GM19023 (cell line): ENCODE results near the gene ODAD3.
"Not testable (repeated sequence)": the region's sequence is repeated elsewhere in the genome, so short reads cannot be mapped to it uniquely, and the experiment has no call there.

Experiments
- ATAC-seq: cut with Tn5 transposase; IDR thresholded peaks from one replicate; pipeline ENCODE4 v1.9.1; 2021; ENCODE audit warnings: mild to moderate bottlenecking, moderate library complexity; ENCODE audit not compliant: unreplicated experiment

Gene ODAD3

DNA sequence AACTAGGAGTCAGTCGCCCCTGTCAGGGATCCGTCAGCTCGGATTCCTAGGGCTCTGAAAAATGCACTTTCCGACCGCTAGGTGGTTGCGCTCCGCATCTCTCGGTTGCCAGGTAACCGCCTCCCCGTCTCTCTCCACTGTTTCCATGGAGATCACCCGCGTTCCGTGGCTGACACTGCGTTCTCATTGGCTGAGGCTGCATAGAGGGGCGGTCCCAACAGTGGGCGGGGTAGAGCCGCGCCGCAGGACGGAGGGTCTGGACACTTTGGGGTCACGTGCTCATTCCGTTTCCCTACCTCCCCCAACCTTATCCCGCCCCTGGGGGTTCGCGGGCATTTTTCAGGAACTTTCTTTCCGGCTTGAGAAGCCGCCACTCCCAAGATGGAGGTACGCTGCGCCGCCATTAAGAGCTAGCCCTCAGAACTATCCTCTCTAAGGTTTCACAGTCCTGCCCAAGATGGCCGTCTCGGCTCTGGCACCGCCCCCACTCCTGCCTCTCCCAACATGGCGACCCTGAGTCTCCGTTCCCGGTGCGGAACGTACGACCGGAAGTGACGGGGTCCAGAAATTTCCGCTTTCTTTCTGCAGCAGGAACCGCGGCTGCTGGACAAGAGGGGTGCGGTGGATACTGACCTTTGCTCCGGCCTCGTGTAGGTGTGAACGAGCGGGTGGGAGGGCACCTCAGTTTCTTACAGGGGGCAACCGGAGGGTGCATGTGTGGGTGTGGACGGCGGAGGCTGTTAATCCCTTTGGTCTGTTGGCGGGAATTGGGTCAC lies at the start of gene ODAD3, which contains the start of gene PRKCSH:
Gene ODAD3 (minus strand): TSS at position 65 of the 776 bp plus-strand sequence. CDS start 105 bp downstream, outside the sequence.
Gene PRKCSH (plus strand): TSS at position 579 of the 776 bp plus-strand sequence. CDS start 483 bp downstream, outside the sequence.
- peak; percentile 86 for ATAC-seq

DNA sequence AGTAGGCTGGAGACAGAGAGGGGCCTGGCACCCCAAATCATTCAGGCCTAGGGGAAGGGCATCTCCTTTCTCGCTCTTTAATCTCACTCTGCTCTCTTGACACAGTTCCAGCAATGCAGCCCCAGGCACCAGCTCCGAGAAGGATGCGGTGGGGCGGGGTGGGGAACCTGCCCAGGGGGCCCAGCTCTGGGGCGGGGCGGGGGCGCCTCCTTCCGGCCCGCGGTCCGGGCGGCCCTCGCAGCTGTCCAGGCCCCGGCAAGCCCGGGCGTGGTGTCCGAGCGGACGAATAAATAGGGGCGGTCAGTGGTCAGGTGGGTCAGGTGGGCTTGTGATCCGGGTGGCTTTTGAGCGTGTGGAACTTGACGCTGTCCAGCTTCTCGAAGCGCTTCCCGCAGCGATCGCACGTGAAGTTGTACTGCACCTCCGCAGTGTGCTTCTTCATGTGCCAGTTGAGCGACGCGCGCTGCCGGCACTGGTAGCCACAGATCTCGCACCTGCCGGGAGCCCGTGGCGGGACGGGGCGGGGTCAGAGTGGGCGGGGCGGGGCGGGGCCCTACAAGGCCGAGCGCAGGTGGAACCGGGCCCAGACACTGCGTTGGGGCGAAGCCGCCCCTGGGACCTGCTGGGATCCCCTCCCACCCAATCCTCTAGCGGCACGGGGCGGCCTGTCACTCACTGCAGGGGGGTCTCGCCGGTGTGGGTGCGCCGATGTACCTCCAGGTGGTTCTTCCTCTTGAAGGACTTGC lies 48.6 kb upstream of the ODAD3 start:
- ATAC-seq, result no peak

DNA sequence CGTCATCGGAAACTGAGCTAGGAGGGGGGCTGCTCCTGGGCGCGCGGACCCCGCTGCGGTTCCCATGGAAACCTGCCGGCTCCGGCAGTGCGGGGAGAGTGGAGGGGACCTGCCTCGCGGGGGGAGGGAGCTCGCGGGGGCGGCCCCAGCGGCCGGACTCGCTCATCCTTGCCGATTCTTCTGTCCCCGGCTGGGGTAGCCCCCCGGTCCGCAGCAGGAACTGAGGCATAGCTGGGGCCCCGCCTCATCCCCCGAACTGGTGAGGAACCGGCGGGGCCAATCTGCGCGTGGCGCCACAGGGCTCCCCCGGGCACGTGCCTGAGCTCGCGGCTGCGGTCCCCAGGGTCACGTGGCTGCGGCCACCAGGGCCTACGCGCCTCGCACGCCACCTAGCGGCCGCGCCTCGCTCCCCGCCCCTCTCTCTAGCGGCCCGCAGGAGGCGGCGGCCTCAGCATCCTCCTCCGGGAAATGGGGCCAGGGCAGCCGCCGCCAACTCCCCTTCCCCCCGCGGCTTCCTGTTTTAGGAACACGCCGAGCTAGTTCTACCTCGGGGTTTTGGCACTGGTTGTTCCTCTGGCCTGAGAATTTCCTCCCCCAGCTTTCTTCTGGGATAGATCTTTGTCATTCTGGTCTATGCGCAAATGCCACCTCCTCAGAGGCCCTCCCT lies 47.6 kb upstream of the ODAD3 start:
- peak; percentile 63 for ATAC-seq

GRCh38 chr19:11481534-11482383 lies 46.8 kb upstream of the ODAD3 start:
- peak; percentile 66 for ATAC-seq

- no peak for ATAC-seq
Measured at GRCh38 chr19:11480715-11481533, 46.0 kb upstream of the ODAD3 start, which contains the start of gene ELAVL3. Gene ELAVL3, minus strand, starts transcription at chr19:11481046. Its CDS starts 438 bp downstream, at chr19:11480608.

DNA sequence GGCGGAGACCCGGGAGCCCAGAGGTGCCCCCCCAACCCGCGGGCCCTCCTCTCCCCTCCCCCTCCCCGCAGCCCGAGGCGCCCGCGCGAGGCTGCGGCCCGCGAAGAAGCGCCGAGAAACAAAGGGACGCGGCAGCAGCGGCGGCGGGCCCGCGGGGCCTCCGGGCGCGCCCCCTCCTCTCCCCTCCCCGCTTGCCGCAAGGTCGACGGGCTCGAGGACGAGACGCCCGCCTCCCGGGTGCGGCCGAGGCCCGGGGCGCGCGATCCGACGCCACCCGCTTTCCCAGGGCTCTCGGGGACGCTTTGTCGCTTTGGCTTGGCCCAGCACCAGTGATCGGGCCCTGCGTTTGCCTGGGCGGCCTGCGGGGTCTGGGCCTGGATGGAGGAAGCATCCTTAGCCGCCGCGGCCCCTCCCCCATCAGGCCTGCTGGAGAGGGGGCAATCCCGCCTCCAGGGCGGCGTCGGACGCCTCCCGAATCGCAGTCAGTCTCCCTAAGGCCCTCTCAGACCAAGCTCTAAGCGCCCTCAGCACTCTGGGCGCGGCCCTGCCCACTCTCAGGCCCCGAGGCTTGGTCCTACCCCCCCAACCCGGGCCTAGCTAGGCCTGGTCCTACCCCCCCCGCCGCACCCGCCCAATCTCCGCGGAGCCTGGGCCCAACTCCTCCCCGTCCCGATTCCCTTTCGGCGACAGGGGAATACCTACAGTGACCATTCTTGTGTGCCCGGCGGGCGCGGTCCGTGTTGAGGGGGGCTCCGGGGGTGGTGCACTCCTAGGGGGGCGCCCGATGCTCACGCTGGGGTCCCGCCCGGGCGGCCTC lies 45.2 kb upstream of the ODAD3 start:
- no peak for ATAC-seq

DNA sequence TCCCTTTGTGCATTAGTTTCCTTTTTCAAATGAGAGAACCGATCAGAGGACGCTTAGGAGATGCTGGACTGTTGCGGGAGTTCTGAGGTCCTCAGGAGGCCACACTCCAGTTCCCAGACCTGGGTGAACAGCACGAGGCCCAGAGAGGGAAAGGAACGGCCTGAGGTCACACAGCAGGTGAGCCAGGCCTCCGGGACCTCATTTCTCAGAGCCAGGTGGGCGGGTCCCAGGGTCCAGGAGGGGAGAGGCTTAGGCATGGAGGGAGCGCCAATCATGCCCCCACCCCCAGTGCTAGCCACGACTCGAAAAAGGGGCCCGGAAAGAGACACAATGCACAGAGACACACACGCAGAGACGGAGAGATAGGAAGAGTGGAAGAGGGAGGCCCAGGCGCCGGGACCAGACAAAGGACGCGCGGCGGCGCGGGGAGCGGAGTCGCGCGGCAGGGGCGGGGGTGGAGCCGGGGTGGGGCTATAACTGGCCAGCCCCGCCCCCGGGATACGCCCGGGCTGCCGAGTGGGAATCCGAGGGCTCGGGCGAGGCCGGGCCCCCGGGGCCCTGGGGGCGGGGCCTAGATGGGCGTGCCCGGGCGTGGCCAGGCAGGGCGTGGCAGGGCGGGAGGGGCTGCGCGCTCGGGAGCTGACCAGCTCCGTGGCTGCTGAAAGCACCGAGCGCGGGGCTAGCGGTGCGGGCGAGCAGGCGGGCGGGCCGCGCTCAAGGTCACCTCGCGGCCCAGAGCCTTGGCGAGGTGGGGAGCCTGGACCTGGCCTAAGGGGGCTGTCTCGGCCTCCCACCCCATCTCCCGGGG lies 44.4 kb upstream of the ODAD3 start:
- no peak for ATAC-seq

- no peak for ATAC-seq
Measured at GRCh38 chr19:11478167-11479089, 43.5 kb upstream of the ODAD3 start.

DNA sequence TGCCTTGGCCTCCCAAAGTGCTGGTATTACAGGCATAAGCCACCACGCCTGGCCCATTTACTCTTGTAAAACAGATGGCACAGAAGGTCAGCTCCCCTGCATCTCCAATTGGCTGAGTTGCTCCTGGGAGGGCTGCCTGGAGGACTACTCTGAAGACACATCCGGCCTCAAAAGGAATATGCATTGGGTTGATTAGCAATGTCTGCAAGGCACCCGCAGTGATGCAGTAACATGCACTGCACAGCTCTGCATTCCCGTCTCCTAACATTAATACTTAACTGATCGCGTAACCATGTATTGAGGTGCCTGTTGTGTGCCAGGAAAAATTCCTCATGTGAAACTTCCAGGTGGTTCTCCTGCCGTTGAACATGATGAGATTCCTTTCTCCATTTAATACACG lies 40.9 kb upstream of the ODAD3 start:
- no peak for ATAC-seq

DNA sequence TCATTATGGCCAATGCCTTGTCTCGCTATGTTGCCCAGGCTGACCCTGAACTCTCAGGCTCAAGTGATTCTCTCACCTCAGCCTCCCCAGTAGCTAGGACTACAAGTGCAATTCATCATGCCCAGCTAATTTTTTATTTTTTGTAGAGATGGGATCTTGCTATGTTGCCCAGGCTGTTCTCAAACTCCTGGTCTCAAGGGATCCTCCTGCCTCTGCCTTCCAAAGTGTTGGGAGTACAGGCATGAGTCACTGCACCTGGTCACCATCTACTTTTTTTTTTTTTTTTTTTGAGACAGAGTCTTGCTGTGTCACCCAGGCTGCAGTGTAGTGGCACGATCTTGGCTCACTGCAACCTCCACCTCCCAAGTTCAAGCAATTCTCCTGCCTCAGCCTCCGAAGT lies 40.4 kb upstream of the ODAD3 start:
- ATAC-seq, result not testable (repeated sequence)

GRCh38 chr19:11473725-11474124 lies 38.8 kb upstream of the ODAD3 start:
- ATAC-seq, result no peak

DNA sequence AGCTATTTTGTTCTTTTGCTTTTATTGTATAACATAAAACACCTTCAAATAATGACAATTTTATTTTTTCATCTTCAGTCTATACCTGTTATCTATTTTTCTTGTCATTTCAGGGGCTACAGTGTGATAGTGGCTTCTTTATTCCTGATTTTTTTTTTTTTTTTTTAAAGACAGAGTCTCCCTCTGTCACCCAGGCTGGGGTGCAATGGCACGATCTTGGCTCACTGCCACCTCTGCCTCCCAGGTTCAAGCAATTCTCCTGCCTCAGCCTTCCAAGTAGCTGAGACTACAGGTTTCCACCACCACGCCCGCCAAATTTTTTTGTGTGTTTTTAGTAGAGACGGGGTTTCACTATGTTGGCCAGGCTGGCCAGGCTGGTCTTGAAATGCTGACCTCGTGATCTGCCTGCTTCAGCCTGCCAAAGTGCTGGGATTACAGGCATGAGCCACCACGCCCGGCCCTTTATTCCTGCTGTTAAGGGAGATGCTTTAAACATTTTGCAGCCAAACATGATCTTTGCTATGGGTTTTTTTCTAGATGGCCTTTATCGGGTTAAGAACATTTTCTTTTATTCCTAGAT lies 33.4 kb upstream of the ODAD3 start:
- not testable (repeated sequence) for ATAC-seq

- no peak for ATAC-seq
Measured at GRCh38 chr19:11465600-11465999, 30.7 kb upstream of the ODAD3 start.

DNA sequence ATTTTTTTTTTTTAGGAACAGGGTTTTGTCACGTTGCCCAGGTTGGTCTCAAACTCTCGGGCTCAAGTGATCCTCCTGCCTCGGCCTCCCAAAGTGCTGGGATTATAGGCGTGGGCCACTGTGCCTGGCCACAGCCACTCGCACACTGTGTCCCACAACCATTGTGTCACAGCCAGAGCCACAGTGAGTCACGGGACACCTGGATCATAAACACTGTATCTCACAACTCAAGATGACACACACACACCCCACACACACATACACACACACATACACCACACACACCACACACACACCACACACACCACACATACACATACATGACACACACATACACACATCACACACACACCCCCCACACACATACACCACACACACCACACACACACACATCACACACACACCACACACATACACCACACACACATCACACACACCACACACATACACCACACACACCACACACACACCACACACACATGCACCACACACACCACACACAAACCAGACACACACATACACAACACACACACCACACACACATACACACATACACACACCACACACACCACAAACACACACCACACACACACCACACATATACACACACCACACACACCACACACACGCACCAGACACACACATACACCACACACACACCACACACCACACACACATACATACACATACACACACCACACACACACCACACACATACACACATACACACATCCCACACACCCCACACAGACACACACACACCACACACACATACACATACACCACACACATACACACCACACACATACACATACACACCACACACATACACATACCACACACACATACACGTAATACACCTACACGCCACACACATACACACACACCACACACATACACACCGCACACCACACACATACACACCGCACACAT lies 29.7 kb upstream of the ODAD3 start:
- no peak for ATAC-seq

DNA sequence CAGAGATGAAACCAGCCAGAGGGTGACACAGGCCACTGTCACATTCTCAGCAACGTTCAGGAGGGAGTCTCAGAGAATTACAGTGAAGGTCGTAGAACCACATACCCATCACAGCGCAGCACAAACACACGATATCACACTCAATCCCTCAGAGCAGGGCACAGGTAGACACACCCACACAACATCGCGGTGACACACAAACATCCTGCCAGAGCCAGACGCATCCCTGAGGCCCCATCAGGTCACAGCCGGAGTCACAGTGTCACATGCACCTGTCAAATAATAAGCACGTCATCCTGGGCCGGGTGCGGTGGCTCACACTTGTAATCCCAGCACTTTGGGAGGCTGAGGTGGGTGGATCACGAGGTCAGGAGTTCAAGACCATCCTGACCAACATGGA lies 28.5 kb upstream of the ODAD3 start:
- ATAC-seq, result no peak
